SU-DHL-6 (cell line): ENCODE measurements around the gene ASB13.

ENCODE experiments used
- H2AFZ ChIP-seq: fragments of 200-600 bp; sonication (generic); 2 replicates; pipeline ENCODE4 v1.6.1; 2014; ENCODE audit warnings: low read depth, mild to moderate bottlenecking, moderate library complexity, mixed read lengths, antibody characterized with exemption, low read length; ENCODE audit not compliant: severe bottlenecking
- H3F3A ChIP-seq: fragments of 200-600 bp; shearing (Covaris generic); 2 replicates; pipeline ENCODE4 v1.6.0; 2016; ENCODE audit warnings: antibody characterized with exemption, mild to moderate bottlenecking; ENCODE audit not compliant: insufficient read depth
- H3K27ac ChIP-seq: fragments of 200-600 bp; sonication (generic); 2 replicates; pipeline ENCODE4 v1.5.1; 2016; ENCODE audit warnings: low read depth, mild to moderate bottlenecking, low read length, moderate library complexity, mixed read lengths
- H3K27me3 ChIP-seq: fragments of 200-600 bp; sonication (generic), shearing (Covaris generic); 2 replicates; pipeline ENCODE4 v1.6.0; 2014; ENCODE audit warnings: mild to moderate bottlenecking, low read length
- H3K36me3 ChIP-seq: fragments of 200-600 bp; sonication (generic); 2 replicates; pipeline ENCODE4 v1.6.1; 2014; ENCODE audit warnings: mild to moderate bottlenecking, low read length, mixed read lengths
- H3K4me2 ChIP-seq: fragments of 300-600, 200-600 bp; shearing (Covaris generic), sonication (generic); 2 replicates; pipeline ENCODE4 v1.6.0; 2014; ENCODE audit warnings: low read length, low read depth, mild to moderate bottlenecking; ENCODE audit not compliant: poor library complexity, severe bottlenecking
- H3K4me3 ChIP-seq: fragments of 200-600 bp; sonication (generic); 2 replicates; pipeline ENCODE4 v1.5.1; 2014; ENCODE audit warnings: antibody characterized with exemption, low read length, mild to moderate bottlenecking, mixed read lengths; ENCODE audit not compliant: insufficient read depth, poor library complexity, severe bottlenecking
- H3K79me2 ChIP-seq: fragments of 200-600 bp; sonication (generic); 2 replicates; pipeline ENCODE4 v1.6.1; 2014; ENCODE audit warnings: mild to moderate bottlenecking, low read length, moderate library complexity; ENCODE audit not compliant: insufficient read depth
- H3K9ac ChIP-seq: fragments of 200-600 bp; sonication (generic); 2 replicates; pipeline ENCODE4 v1.7.0; 2014; ENCODE audit warnings: mild to moderate bottlenecking, low read length
- H3K9me2 ChIP-seq: fragments of 200-600 bp; sonication (generic); replicated peaks from 2 replicates; pipeline ENCODE4 v1.6.1; 2014; ENCODE audit warnings: low read length; ENCODE audit not compliant: insufficient read depth
- H3K9me3 ChIP-seq: fragments of 200-600 bp; sonication (generic); 2 replicates; pipeline ENCODE4 v1.6.1; 2014; ENCODE audit warnings: low read length, mixed read lengths; ENCODE audit not compliant: insufficient read depth
- H4K20me1 ChIP-seq: fragments of 200-600 bp; sonication (generic); 2 replicates; pipeline ENCODE4 v1.6.1; 2014; ENCODE audit warnings: low read depth, mild to moderate bottlenecking, antibody characterized with exemption, low read length, moderate library complexity, mixed read lengths
- CTCF ChIP-seq: fragments of 200-600 bp; sonication (generic); IDR thresholded peaks from one replicate; pipeline ENCODE4 v1.5.1; 2017; ENCODE audit warnings: antibody characterized with exemption, mild to moderate bottlenecking, low read length, moderate library complexity; ENCODE audit not compliant: insufficient read depth, poor library complexity, severe bottlenecking
- EZH2phosphoT487 ChIP-seq: fragments of 200-600 bp; sonication (generic), shearing (Covaris generic); conservative IDR thresholded peaks from 2 replicates; pipeline ENCODE4 v1.6.1; 2018; ENCODE audit warnings: mild to moderate bottlenecking, antibody characterized with exemption, low read length, moderate library complexity, mixed read lengths

ASB13 gene

GRCh38 chr10:5659702-5660528 lies 6.5 kb downstream of the ASB13 start:
- H3K9ac ChIP-seq = peak overlapping the region; percentile 44
- no peak overlapping the region for H3K4me3 ChIP-seq
- no peak overlapping the region for H2AFZ ChIP-seq
- TF ChIP-seq CTCF (no peak), EZH2phosphoT487 (no peak)
- no peaks in the 10 kb centered on the region for H3K27me3 ChIP-seq
- no peaks in the 10 kb centered on the region for H3K9me2 ChIP-seq
- H3K79me2 ChIP-seq = peaks cover 52% of the 10 kb centered on the region
- no peaks in the 10 kb centered on the region for H4K20me1 ChIP-seq
- H3K9me3 ChIP-seq = no peaks in the 10 kb centered on the region
- peaks cover 54% of the 10 kb centered on the region for H3F3A ChIP-seq
- no peaks in the 10 kb centered on the region for H3K36me3 ChIP-seq
- H3K27ac ChIP-seq = peak overlapping the region; percentile 98
- H3K4me2 ChIP-seq = peak overlapping the region; percentile 68

- Histone ChIP-seq H3K27me3 (no peaks in the 10 kb centered on the region), H4K20me1 (no peaks in the 10 kb centered on the region), H3K79me2 (peaks cover 48% of the 10 kb centered on the region), H3K9ac (peak overlapping the region; percentile 44; the same call in 1 of the 2 replicates), H3K4me2 (peak overlapping the region; percentile 68), H2AFZ (no peak overlapping the region), H3K36me3 (no peaks in the 10 kb centered on the region), H3K9me3 (no peaks in the 10 kb centered on the region), H3K9me2 (no peaks in the 10 kb centered on the region), H3K4me3 (no peak overlapping the region), H3K27ac (peak overlapping the region; percentile 98), H3F3A (peaks cover 61% of the 10 kb centered on the region)
- TF ChIP-seq CTCF = no peak
- TF ChIP-seq EZH2phosphoT487 = no peak
These were observed 7.3 kb downstream of the ASB13 start for GRCh38 chr10:5658871-5659618.

GRCh38 chr10:5656737-5657579 lies 9.4 kb downstream of the ASB13 start:
- H4K20me1 ChIP-seq = no peaks in the 10 kb centered on the region
- H3F3A ChIP-seq = peaks cover 58% of the 10 kb centered on the region
- H3K36me3 ChIP-seq = no peaks in the 10 kb centered on the region
- peak overlapping the region; percentile 68 for H3K4me2 ChIP-seq
- no peaks in the 10 kb centered on the region for H3K9me2 ChIP-seq
- TF ChIP-seq EZH2phosphoT487 (no peak), CTCF (no peak)
- no peaks in the 10 kb centered on the region for H3K9me3 ChIP-seq
- no peaks in the 10 kb centered on the region for H3K27me3 ChIP-seq
- H3K79me2 ChIP-seq = peaks cover 31% of the 10 kb centered on the region
- H3K27ac ChIP-seq = peak overlapping the region; percentile 98
- peak overlapping the region; percentile 56 for H3K9ac ChIP-seq
- no peak overlapping the region for H2AFZ ChIP-seq
- H3K4me3 ChIP-seq = peak overlapping the region; percentile 35
